BJ (cell line): ENCODE results near the gene LRP5. TPM values are rescaled to one million over a fixed set of nuclear protein-coding genes. Genes with fewer than 3 reads are reported as not detected.

ENCODE experiments used
- CTCF ChIA-PET: fragments of 350-600 bp; formaldehyde crosslinking; extraction: SDS; loops from one replicate; lab custom pipeline; 2021; ENCODE audit warnings: antibody characterized with exemption, inconsistent platforms; lab: Yijun Ruan, JAX
- POLR2A ChIA-PET: fragments of 300-600 bp; sonication (Branson Sonifier 250); formaldehyde crosslinking; extraction: SDS; loops from one replicate; lab custom pipeline; 2021; ENCODE audit warnings: antibody characterized with exemption; lab: Charles Lee
- DNase-seq: peaks from one replicate; pipeline ENCODE4 v3.0.0-alpha.2; 2011; ENCODE audit warnings: low read depth
- H3K27me3 ChIP-seq: 2 replicates; pipeline ENCODE4 v1.6.0; 2011; ENCODE audit warnings: low read length; ENCODE audit not compliant: control insufficient read depth, insufficient read depth
- H3K36me3 ChIP-seq: 2 replicates; pipeline ENCODE4 v1.5.1; 2011; ENCODE audit warnings: low read length; ENCODE audit not compliant: control insufficient read depth, insufficient read depth
- H3K4me3 ChIP-seq: 2 replicates; pipeline ENCODE4 v1.5.1; 2011; ENCODE audit warnings: low read depth, mild to moderate bottlenecking, control low read depth, low read length
- polyA plus RNA-seq: library from polyadenylated mRNA; depleted of rRNA; stranded (reverse); fragments of >200 nt; gene quantifications from 2 replicates; pipeline ENCODE4 v1.2.3, GENCODE V29; 2011
- TF ChIP-seq, protein P1 (sequence below): IDR thresholded peaks from 2 replicates; pipeline ENCODE4 v1.5.1; 2011; ENCODE audit warnings: low read depth, mild to moderate bottlenecking, control low read depth, inconsistent platforms, low read length, moderate library complexity; ENCODE audit not compliant: insufficient read depth

Gene LRP5
- polyA plus RNA-seq, 1 experiment: 11.5 TPM

DNA sequence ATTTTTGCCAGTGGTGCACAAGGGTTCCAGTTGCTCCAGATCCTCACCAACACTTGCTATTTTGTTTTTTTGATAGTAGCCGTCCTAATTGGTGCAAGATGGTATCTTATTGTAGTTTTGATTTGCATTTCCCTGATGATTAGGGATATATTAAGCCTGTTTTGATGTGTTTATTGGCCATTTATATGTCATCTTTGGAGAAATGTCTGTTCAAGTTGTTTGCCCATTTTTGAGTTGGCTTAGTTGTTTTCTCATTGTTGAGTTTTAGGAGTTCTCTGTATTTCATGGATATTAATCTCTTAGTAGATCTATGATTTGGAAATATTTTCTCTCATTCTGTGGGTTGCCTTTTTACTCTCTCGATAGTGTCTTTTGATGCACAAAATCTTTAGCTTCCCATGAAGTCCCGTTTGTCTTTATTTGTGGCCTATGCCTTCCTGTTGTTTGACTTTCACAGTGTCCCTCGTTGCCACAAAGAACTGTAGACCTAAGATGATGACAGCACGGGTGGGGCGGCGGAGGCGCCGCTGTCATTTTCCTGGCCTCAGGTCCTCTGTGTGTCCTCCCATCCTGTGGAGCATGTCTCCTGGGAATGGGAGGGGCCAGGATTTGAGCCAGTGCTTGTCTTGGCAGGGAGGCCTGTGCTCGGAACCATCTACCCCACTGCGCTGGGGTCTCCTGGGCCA is 33.5 kb downstream of the LRP5 start:
- no peak for DNase-seq
- POLR2A ChIA-PET: no interaction called here
- CTCF ChIA-PET: no interaction called here
- Histone ChIP-seq H3K4me3 (no peak overlapping the region), H3K36me3 (peaks cover 2% of the 10 kb centered on the region), H3K27me3 (no peaks in the 10 kb centered on the region)
- TF ChIP-seq, protein P1, sequence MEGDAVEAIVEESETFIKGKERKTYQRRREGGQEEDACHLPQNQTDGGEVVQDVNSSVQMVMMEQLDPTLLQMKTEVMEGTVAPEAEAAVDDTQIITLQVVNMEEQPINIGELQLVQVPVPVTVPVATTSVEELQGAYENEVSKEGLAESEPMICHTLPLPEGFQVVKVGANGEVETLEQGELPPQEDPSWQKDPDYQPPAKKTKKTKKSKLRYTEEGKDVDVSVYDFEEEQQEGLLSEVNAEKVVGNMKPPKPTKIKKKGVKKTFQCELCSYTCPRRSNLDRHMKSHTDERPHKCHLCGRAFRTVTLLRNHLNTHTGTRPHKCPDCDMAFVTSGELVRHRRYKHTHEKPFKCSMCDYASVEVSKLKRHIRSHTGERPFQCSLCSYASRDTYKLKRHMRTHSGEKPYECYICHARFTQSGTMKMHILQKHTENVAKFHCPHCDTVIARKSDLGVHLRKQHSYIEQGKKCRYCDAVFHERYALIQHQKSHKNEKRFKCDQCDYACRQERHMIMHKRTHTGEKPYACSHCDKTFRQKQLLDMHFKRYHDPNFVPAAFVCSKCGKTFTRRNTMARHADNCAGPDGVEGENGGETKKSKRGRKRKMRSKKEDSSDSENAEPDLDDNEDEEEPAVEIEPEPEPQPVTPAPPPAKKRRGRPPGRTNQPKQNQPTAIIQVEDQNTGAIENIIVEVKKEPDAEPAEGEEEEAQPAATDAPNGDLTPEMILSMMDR: no peak

DNA sequence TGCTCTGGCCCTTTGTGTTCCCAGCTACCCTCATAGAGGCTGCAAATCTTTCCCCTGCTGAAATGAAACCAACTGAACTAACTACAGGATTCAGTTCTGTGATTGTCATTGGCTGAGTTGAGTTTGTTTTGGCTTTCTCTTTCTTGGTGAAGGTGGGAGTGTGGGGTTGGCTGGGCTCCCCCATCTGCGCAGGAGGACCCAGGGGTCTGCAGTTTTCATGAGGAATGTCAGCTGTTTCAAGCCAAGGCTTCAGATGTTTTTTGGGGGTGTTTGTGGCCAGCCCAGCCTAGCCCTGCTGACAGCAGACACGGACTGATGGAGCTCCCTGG is 34.0 kb downstream of the LRP5 start:
- ChIA-PET POLR2A (no interaction called here), CTCF (no interaction called here)

DNA sequence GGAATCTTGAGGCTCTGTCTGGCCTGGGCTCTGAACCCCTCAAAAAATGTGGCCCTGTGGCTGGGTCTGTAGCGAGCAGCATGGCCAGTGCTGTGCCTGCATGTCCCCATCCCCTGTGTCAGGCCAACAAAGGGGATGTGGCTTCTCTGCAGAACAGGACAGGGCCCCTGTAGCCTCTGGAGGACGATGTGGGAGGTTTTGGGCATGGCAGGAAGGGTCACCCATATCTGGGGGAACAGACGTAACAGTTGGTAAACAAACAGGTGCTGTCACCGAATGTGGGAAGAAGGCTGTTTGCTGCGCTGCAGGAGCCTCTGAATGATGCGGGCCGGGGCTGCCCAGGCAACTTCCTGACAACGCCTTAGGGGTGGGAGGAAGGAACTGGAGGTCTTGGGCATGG is 35.0 kb downstream of the LRP5 start:
- H3K27me3 ChIP-seq: no peaks in the 10 kb centered on the region
- ChIA-PET POLR2A (no interaction called here), CTCF (no interaction called here)
- no peak for DNase-seq
- peaks cover 2% of the 10 kb centered on the region for H3K36me3 ChIP-seq
- no peak overlapping the region for H3K4me3 ChIP-seq
- TF ChIP-seq, protein P1: no peak

More for the DNA sequence above, 34.0 kb downstream of the LRP5 start:
- Histone ChIP-seq H3K27me3 (no peaks in the 10 kb centered on the region), H3K4me3 (no peak overlapping the region), H3K36me3 (peaks cover 2% of the 10 kb centered on the region)
- DNase-seq: no peak
- TF ChIP-seq, protein P1: no peak

DNA sequence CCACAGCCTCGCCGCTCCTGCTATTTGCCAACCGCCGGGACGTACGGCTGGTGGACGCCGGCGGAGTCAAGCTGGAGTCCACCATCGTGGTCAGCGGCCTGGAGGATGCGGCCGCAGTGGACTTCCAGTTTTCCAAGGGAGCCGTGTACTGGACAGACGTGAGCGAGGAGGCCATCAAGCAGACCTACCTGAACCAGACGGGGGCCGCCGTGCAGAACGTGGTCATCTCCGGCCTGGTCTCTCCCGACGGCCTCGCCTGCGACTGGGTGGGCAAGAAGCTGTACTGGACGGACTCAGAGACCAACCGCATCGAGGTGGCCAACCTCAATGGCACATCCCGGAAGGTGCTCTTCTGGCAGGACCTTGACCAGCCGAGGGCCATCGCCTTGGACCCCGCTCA is 35.5 kb downstream of the LRP5 start:
- ChIA-PET POLR2A (no interaction called here), CTCF (no interaction called here)
- Histone ChIP-seq H3K27me3 (no peaks in the 10 kb centered on the region), H3K4me3 (no peak overlapping the region), H3K36me3 (peaks cover 2% of the 10 kb centered on the region)
- TF ChIP-seq, protein P1: no peak
- no peak for DNase-seq

DNA sequence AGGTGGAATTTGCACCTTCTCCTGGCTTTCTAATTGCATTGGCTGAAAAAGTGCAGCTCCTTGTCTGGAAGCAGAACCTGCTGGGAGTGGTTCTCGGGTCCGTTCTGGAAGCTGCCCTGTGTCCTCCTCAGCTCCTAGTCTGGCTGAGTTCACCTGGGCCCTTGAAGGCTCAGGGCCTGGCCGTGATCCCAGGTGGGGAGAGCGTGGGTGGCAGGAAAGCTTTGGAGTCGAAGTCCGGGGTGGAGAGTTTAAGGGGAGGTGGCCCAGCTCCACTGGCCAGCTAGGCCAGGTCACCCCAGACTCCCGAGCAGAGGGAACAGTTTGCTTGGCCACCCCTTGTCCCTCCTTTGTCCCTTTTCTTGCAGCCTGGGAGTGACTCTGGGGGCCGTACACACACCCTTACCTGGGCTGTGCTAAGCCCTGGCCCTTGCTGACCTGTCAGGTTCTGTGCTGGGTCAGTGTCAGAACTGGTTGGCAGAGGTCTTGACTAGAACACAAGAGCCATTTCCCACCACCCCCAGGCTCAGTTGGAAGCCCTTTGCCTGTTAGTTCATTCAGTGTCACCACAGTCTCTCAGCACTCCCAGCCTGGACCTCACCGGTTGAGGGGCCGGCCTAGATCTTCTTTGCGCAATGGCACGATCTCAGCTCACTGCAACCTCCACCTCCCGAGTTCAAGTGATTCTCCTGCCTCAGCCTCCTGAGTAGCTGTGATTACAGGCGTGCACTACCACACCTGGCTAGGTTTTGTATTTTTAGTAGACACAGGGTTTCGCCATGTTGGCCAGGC is 37.3 kb downstream of the LRP5 start:
- peaks cover 2% of the 10 kb centered on the region for H3K36me3 ChIP-seq
- no peaks in the 10 kb centered on the region for H3K27me3 ChIP-seq
- ChIA-PET CTCF (interaction anchor here (0.6 kb wide), 1 partner anchor 50 kb away, joined by 3 read pairs; no protein-coding TSS in a partner anchor), POLR2A (no interaction called here)
- no peak overlapping the region for H3K4me3 ChIP-seq
- no peak for DNase-seq
- TF ChIP-seq, protein P1: no peak
